WERI-Rb-1 (cell line): Measurements from ENCODE around the gene PLEKHB1.

Experiments
- DNase-seq: peaks from one replicate; pipeline ENCODE4 v3.0.0-alpha.2; 2020
- H3K27ac ChIP-seq: fragments of 250-450 bp; sonication (Bioruptor Pico); 2 replicates; pipeline ENCODE4 v1.5.1; 2020; ENCODE audit warnings: mild to moderate bottlenecking, moderate library complexity
- H3K27me3 ChIP-seq: fragments of 250-450 bp; sonication (Bioruptor Pico); 2 replicates; pipeline ENCODE4 v1.5.1; 2021; ENCODE audit warnings: mild to moderate bottlenecking, low read depth, moderate library complexity; ENCODE audit not compliant: insufficient read depth, severe bottlenecking
- H3K36me3 ChIP-seq: fragments of 250-450 bp; sonication (Bioruptor Pico); 2 replicates; pipeline ENCODE4 v1.5.1; 2020; ENCODE audit warnings: mild to moderate bottlenecking, moderate library complexity
- H3K4me3 ChIP-seq: 2 replicates; pipeline ENCODE4 v1.5.1; 2011; ENCODE audit warnings: low read depth, mild to moderate bottlenecking, control low read depth, low read length
- H3K9me3 ChIP-seq: fragments of 250-450 bp; sonication (Bioruptor Pico); 2 replicates; pipeline ENCODE4 v1.5.1; 2021; ENCODE audit warnings: mild to moderate bottlenecking, moderate library complexity; ENCODE audit not compliant: severe bottlenecking
- TF ChIP-seq, protein P1 (sequence below): IDR thresholded peaks from 2 replicates; pipeline ENCODE4 v1.5.1; 2011; ENCODE audit warnings: low read depth, mild to moderate bottlenecking, control low read depth, inconsistent platforms, low read length

PLEKHB1 gene, protein sequence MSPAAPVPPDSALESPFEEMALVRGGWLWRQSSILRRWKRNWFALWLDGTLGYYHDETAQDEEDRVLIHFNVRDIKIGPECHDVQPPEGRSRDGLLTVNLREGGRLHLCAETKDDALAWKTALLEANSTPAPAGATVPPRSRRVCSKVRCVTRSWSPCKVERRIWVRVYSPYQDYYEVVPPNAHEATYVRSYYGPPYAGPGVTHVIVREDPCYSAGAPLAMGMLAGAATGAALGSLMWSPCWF

DNA sequence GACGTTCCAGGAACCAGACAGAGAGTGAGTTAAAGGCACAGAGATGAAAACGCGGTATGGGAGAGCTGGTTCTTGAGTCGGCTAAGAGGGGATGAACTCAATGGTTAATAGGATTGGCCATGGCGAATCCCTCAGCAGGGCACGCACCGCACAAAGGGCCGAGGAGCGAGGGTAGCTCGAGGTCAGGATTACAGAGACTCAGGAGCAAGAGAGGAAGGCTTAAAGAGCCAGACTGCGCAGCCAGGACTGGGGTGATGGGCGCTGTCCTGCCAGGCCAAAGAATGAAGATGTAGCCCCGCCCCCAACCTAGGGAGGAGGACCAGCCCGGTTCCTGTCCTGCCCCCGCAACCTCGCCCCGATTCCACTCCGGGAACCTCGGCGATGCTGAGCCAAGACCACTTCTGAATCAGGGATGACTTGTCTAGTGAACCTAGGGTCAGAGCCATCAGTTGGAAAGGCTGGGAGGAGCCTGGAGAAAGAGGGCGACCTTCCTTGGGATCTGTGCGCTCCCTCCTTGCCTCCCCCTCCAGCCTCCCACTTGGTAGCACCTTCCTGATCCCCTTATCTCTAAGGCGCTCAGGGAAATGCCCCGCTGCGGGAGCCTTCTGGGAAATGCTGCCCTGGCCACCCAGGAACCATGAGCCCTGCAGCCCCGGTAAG is at the start of gene PLEKHB1:
Gene PLEKHB1 (plus strand): TSS at position 610 of the 660 bp plus-strand sequence. CDS start 28 bp downstream, at position 638.
- peak; percentile 99 for DNase-seq
- H3K9me3 ChIP-seq = no peaks in the 10 kb centered on the region
- H3K27me3 ChIP-seq = no peaks in the 10 kb centered on the region
- peaks cover 3% of the 10 kb centered on the region; the same call in 1 of the 2 replicates for H3K36me3 ChIP-seq
- TF ChIP-seq, protein P1, sequence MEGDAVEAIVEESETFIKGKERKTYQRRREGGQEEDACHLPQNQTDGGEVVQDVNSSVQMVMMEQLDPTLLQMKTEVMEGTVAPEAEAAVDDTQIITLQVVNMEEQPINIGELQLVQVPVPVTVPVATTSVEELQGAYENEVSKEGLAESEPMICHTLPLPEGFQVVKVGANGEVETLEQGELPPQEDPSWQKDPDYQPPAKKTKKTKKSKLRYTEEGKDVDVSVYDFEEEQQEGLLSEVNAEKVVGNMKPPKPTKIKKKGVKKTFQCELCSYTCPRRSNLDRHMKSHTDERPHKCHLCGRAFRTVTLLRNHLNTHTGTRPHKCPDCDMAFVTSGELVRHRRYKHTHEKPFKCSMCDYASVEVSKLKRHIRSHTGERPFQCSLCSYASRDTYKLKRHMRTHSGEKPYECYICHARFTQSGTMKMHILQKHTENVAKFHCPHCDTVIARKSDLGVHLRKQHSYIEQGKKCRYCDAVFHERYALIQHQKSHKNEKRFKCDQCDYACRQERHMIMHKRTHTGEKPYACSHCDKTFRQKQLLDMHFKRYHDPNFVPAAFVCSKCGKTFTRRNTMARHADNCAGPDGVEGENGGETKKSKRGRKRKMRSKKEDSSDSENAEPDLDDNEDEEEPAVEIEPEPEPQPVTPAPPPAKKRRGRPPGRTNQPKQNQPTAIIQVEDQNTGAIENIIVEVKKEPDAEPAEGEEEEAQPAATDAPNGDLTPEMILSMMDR = no peak
- peak within 1 kb of the TSS; percentile 95 for H3K27ac ChIP-seq
- H3K4me3 ChIP-seq = peak within 1 kb of the TSS; percentile 74

DNA sequence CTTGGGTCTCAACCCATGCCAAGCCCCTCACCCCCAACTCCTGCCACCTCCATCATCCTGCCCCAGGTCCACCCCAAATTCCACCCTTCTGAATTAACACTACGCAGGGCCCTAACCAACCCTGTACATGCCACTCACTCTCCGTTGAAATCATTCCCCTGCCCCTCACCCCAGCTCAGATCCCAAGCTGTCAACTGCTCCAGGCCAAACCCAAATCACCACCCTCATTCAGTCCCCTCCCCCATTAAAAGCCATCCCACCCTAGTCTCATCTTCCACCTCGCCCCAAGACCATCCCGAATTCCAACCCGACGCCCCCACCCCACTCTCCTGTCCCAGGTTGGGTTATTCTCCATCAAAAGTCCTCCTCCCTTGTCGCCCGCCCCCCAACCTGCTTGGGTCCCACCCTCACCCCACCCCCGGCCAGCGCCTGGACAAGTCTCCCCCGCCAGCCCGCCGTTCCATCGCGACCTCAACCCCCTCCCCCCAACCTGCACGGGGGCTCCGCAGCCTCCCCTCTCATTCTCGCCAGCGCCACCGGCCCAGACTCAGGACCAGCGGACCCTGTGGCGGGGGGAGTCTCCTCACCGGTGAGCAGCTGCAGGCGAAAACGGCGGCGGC is 48.9 kb upstream of the PLEKHB1 start:
- H3K27me3 ChIP-seq = no peaks in the 10 kb centered on the region
- H3K9me3 ChIP-seq = no peaks in the 10 kb centered on the region
- TF ChIP-seq, protein P1 = no peak
- no peaks in the 10 kb centered on the region; the same call in none of the 2 replicates for H3K36me3 ChIP-seq
- H3K4me3 ChIP-seq = peak overlapping the region; percentile 57
- DNase-seq = no peak
- peak overlapping the region; percentile 97 for H3K27ac ChIP-seq

DNA sequence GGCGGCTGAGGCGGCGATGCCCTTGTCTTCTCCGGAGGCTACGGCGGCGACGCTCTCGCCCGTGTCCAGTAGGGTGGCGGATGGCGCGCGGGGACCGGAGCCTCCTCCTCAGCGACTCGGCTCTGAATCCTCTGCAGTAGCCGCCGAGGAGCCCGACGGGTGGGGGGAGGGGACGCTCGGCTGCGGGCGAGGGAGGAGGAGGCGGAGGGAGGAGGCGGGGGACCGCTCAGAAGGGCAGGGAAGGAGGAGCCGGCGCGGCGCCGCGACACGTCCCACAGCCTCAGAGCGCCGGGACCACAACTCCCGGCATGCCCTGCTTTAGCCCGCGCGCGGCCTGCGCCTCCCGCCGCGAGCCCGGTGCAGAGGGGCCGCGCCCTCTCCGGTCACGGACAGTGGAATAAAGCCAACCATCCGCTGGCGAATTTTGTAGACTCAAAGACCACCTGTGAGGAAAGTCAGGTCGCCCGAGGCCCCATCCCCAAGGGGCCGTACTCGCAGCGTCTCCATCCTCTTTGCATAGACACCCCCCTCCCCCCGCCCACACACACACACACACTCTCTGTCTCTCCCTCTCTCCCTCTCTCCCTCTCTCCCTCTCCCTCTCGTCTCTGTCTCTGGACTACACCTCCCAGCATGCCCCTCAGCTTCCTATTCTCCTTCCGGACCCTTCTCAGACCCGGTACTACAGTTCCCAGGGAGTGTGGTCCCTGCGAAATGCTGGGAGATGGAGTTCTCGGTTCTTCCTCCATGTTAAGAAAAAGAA is 48.2 kb upstream of the PLEKHB1 start, which contains the start of gene FAM168A:
Gene FAM168A (minus strand): TSS at position 157 of the 763 bp plus-strand sequence. CDS start 129,638 bp downstream, outside the sequence.
- Histone ChIP-seq H3K4me3 (peak within 1 kb of the TSS; percentile 57), H3K36me3 (no peaks in the 10 kb centered on the region; the same call in none of the 2 replicates), H3K9me3 (no peaks in the 10 kb centered on the region), H3K27me3 (no peaks in the 10 kb centered on the region), H3K27ac (peak within 1 kb of the TSS; percentile 97)
- TF ChIP-seq, protein P1 = no peak
- DNase-seq = peak; percentile 97

DNA sequence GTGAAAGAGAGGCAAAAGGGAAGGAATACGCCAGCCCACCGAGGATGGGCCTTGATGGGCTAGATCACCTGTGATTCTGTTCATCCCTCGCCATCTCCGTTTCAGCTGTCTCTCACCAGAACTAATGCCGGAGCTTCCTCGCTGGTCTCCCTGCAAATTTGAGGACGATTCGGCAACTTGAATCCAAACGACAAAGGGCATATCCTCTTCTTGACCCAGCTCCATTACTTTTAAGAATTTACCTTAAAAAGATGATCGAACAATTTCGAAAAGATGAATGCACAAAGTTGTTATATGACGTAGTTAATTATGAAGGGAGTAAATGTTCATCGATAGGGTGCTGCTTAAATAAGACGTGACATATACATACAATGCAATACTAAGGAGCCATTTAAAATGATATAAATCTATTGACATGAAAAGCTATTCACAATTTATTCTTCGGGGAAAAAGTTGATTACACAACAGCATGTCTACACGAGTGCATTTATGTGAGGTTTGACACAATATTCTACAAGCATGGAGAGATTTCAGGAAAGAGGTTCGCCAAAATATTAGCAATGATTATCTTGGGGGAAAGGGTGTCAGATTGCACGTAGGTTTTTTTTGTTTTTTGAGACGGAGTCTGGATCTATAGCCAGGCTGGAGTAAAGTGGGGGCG is 47.5 kb upstream of the PLEKHB1 start:
- peak overlapping the region; percentile 57 for H3K4me3 ChIP-seq
- no peaks in the 10 kb centered on the region; the same call in 1 of the 2 replicates for H3K36me3 ChIP-seq
- DNase-seq = no peak
- H3K9me3 ChIP-seq = no peaks in the 10 kb centered on the region
- peak overlapping the region; percentile 97 for H3K27ac ChIP-seq
- no peaks in the 10 kb centered on the region for H3K27me3 ChIP-seq
- TF ChIP-seq, protein P1 = no peak

DNA sequence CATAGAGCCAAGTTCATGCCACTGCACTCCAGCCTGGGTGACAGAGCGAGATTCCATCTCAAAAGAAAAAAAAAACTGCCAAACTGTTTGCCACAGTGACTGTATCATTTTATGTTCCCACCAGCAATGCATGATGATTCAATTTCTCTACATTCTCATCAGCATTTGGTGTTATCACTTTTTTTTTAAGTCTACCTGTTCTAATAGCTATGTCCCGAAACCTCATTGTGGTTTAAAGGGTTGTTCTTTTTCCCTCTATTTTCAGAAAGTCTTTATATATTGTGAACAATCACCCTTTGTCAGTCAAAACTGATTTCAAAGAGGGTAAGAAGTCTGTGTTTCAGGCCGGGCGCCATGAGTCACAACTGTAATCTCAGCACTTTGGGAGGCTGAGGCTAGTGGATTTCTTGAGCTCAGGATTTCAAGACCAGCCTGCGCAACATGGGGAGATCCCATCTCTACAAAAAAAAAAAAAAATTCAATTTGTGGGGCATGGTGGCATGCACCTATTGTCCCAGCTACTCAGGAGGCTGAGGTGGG is 33.7 kb upstream of the PLEKHB1 start:
- H3K27me3 ChIP-seq = no peaks in the 10 kb centered on the region
- no peak overlapping the region for H3K4me3 ChIP-seq
- TF ChIP-seq, protein P1 = no peak
- no peak for DNase-seq
- H3K27ac ChIP-seq = no peak overlapping the region
- H3K9me3 ChIP-seq = no peaks in the 10 kb centered on the region
- no peaks in the 10 kb centered on the region for H3K36me3 ChIP-seq
